DMS53 (cell line): ENCODE measurements around the gene KANSL1.

ENCODE experiments used
- DNase-seq: peaks from one replicate; lab custom pipeline; 2025; lab: John Stamatoyannopoulos, UW

Gene KANSL1

GRCh38 chr17:46080118-46081017 is 112.9 kb downstream of the KANSL1 start:
- no peak for DNase-seq

- no peak for DNase-seq
Measured at GRCh38 chr17:46078675-46079074, 114.6 kb downstream of the KANSL1 start.

GRCh38 chr17:46074540-46074939 is 118.7 kb downstream of the KANSL1 start:
- no peak for DNase-seq

- DNase-seq = no peak
Measured at GRCh38 chr17:46072998-46073397, 120.2 kb downstream of the KANSL1 start.

GRCh38 chr17:46071796-46072195 is 121.4 kb downstream of the KANSL1 start:
- no peak for DNase-seq

GRCh38 chr17:46064460-46064859 is 128.8 kb downstream of the KANSL1 start:
- DNase-seq = no peak

- DNase-seq = no peak
Measured at GRCh38 chr17:46063241-46063640, 130.0 kb downstream of the KANSL1 start.

GRCh38 chr17:46061435-46061834 is 131.8 kb downstream of the KANSL1 start:
- DNase-seq = peak; percentile 56

- DNase-seq = no peak
Measured at GRCh38 chr17:46060461-46060860, 132.8 kb downstream of the KANSL1 start.

- no peak for DNase-seq
Measured at GRCh38 chr17:46059486-46059885, 133.7 kb downstream of the KANSL1 start.

- no peak for DNase-seq
Measured at GRCh38 chr17:46057366-46057765, 135.9 kb downstream of the KANSL1 start.

- DNase-seq = peak; percentile 17
Measured at GRCh38 chr17:46056800-46057304, 136.4 kb downstream of the KANSL1 start.

GRCh38 chr17:46053911-46054534 is 139.2 kb downstream of the KANSL1 start:
- DNase-seq = no peak

GRCh38 chr17:46049656-46050055 is 143.6 kb downstream of the KANSL1 start:
- no peak for DNase-seq

- DNase-seq = no peak
Measured at GRCh38 chr17:46047856-46048255, 145.4 kb downstream of the KANSL1 start.

- DNase-seq = no peak
Measured at GRCh38 chr17:46047398-46047797, 145.8 kb downstream of the KANSL1 start.

GRCh38 chr17:46046957-46047356 is 146.3 kb downstream of the KANSL1 start:
- DNase-seq = peak; percentile 22

GRCh38 chr17:46045639-46046038 is 147.6 kb downstream of the KANSL1 start:
- DNase-seq = peak; percentile 82

- no peak for DNase-seq
Measured at GRCh38 chr17:46044989-46045388, 148.2 kb downstream of the KANSL1 start.

GRCh38 chr17:46044286-46044928 is 148.8 kb downstream of the KANSL1 start:
- peak; percentile 91 for DNase-seq

GRCh38 chr17:46043606-46044005 is 149.6 kb downstream of the KANSL1 start:
- no peak for DNase-seq

GRCh38 chr17:46042925-46043324 is 150.3 kb downstream of the KANSL1 start:
- no peak for DNase-seq

GRCh38 chr17:46042246-46042645 is 151.0 kb downstream of the KANSL1 start:
- no peak for DNase-seq
